Measurements from ENCODE around the gene PPP3CA. TPM values are rescaled to one million over a fixed set of nuclear protein-coding genes. Genes with fewer than 3 reads are reported as not detected.
"Not testable (repeated sequence)": the region's sequence is repeated elsewhere in the genome, so short reads cannot be mapped to it uniquely, and the experiment has no call there.

PPP3CA gene
- total RNA-seq, 1 donor from 2014 or later, result 15.2 TPM

GRCh38 chr4:101128898-101129297, 218.4 kb downstream of the PPP3CA start:
- intact Hi-C loops (cut with DNase I), result not testable (repeated sequence)

DNA sequence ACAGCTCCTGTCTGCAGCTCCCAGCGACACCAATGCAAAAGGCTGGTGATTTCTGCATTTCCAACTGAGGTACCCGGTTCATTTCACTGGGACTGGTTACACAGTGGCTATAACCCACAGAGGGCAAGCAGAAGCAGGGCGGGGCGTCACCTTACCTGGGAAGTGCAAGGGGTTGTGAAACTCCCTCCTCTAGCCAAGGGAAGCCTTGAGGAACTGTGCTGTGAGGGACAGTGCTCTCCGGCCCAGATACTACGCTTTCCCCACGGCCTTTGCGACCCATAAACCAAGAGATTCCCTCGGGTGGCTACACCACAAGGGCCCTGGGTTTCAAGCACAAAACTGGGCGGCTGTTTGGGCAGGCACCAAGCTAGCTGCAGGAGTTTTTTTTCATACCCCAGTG, 218.9 kb downstream of the PPP3CA start:
- intact Hi-C loops (cut with DNase I), result no loop called here
- DNase-seq (ENCODE audit: low spot score), result no peak

More at GRCh38 chr4:101128898-101129297, 218.4 kb downstream of the PPP3CA start:
- DNase-seq (ENCODE audit: low spot score), result not testable (repeated sequence)

DNA sequence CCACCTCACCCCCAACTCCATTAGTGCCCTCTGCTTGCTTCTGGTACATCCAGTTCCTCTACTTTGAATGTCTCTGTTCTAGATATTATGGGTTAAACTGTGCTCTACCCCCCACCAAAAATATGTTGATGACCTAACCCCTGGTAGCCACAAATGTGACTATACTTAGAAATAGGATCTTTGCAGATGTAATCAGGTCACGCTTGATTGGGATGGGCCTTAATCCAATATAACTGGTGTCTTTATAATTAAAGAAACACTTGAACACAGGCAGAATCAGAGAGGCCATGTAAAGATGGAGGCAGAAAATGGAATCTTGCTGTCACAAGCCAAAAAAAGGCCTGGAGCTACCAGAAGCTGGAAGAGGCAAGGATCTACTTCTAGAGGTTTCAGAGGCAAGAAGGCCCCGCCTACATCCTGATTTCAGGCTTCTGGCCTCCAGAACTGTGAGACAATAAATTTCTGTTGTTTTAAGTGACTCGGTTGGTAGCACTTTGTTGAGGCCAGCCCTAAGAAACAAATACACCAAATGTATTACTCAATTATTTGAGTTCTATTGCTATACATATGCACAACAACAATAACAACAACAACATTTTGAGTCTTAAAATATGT, 220.0 kb downstream of the PPP3CA start:
- DNase-seq (ENCODE audit: low spot score), result no peak
- intact Hi-C loops (cut with DNase I), result no loop called here

DNA sequence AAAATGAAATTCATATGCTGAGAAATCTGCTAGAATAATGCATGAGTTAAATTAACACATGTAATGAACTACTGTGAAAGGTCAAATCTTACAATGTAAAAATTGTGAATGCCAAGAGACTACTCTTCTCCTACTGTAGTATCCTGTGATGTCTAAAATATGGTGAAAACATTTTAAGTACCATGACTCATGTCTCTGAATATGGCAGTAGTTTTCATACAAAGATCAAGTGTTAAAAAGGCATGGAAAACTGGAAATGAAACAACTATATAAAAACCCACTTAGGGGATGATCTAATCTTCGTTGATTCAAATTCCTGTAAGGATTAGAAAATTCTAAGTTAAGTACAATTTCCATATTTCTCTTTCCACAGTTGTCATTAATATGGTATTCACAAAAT, 221.3 kb downstream of the PPP3CA start:
- DNase-seq (ENCODE audit: low spot score), result no peak
- intact Hi-C loops (cut with DNase I), result no loop called here

DNA sequence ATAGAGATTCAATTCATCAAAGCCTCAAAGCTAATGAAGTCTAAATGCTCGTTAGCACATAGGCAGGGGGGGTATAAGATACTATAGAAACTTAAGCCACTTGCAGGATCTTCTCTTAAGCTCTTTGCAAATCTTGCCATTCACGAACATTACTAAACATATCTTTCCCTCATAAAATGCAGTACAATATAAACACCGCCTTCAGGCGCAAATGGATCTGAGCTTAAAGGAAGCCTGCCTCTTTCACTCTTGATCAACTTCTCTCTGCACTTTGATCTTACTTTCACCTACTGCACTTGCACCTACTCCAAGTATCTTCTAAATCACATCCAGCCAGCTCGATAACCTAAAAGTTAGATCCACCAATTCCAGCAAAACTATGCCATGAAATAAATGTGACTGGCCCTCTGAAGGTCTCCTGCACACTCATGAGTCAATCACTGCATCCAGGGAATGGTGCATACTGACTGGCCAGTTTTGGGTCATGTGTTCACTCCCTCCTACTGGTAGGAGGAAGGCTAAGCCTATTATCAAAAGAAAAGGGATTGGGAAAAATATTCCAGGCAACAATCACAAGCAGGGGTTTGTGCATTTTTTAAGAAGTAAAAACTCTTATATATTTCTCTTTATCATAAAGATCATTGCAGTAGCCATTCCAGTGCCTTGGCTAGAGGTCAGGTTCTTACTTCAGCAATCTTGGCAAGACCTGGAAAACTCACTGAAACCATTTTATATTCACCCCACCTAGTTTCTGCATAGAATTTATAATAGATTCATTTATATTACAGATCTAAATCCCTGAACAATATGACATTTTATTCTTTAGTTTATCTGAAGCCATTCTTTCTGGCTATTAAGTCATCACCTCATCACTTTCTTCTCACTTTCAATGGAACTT, 222.0 kb downstream of the PPP3CA start:
- intact Hi-C loops (cut with DNase I), result no loop called here
- DNase-seq (ENCODE audit: low spot score), result no peak

GRCh38 chr4:101123231-101123630, 224.1 kb downstream of the PPP3CA start:
- intact Hi-C loops (cut with DNase I), result no loop called here
- no peak for DNase-seq (ENCODE audit: low spot score)

DNA sequence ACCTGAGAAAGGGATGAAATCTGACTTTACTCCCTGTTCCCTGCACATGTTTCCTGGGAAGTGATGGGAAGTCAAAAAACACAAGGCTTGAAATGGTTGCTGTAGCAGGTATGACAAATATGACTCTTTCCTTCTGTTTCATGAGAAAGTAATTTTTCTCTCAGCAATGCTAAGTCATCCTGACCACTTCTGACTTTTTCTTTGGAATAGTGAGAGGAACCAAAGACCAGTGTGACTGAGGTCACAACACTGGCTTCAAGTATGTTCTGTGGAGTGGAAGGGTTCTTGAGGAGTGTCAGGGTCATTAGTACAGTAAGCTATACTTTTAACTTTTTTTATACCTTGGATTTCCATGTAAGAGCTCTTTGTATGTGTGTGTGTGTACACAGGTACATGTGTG, 225.3 kb downstream of the PPP3CA start:
- intact Hi-C loops (cut with DNase I), result no loop called here
- no peak for DNase-seq (ENCODE audit: low spot score)

GRCh38 chr4:101119141-101119540, 228.2 kb downstream of the PPP3CA start:
- DNase-seq (ENCODE audit: low spot score), result no peak
- intact Hi-C loops (cut with DNase I), result no loop called here

DNA sequence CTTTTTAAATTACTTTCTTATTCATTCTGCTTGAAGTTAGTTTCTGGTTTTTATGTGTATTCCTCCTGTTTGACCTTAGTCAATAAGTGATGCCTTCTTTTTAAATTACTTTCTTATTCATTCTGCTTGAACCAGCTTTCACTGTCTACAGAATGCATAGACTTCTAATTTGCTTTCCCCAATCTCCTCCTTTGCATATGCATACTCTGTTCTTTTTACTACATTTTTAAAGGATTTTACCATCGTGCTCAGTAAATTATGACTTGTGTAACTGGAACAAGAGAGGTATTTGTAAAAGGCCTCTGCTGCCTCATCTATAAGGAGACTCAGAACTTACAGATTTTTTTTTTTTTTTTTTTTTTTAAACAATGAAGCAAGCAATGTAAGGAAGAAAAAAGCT, 228.7 kb downstream of the PPP3CA start:
- intact Hi-C loops (cut with DNase I), result no loop called here
- no peak for DNase-seq (ENCODE audit: low spot score)

DNA sequence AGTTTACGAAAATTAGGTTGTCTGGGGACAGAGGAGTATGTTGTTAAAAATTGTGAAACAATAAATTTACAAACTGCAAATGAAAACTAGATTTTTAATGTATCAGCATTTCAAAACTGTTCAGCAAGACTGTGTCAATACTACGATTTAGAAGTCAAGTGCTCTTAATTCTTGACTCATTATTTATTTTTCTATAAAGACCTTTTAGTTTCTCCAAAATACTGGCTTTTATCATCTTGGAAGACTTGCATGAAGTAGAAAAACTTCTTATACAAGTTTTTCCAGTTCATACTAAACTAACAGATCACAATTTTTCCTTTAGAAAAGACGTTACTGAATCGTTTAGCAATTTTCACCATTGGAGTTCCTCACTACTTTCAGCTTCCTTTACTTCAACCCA, 231.4 kb downstream of the PPP3CA start:
- intact Hi-C loops (cut with DNase I), result no loop called here
- DNase-seq (ENCODE audit: low spot score), result no peak

- DNase-seq (ENCODE audit: low spot score), result no peak
- intact Hi-C loops (cut with DNase I), result no loop called here
These were observed 232.4 kb downstream of the PPP3CA start for GRCh38 chr4:101114936-101115372.

DNA sequence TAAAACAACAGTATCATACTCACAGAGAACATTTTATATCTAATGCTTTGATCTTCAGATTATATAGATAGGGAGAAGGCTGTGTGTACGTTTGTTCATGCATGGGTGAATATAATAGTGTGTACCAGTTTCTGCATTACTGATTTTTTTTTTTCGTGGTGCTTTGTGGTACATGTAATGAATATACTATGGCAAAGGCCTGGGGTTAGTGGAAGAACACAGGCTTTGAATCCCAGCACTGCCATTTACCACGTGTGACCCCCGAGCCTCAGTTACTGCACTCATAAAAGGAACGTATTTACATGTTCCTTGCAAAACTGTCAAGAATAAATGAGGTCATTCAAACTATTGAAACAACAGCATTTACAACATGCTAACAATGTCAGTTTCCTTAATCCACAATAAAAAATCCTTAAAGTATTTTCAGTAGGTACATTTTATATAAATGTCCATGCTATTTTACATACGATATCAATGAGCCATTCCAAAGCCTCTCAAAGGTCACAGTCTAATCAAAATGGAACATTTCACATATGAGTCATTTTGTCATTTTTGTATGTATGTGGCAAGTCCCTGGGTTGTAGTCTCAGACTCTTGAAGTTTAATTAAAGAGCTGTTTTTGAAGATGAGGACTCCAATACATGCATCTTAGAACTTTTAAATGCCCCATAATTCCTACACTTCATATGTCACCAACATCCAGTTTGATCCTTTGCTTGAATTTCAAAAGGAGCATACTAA, 242.8 kb downstream of the PPP3CA start:
- intact Hi-C loops (cut with DNase I), result no loop called here
- no peak for DNase-seq (ENCODE audit: low spot score)

- no peak for DNase-seq (ENCODE audit: low spot score)
These were observed 243.8 kb downstream of the PPP3CA start for GRCh38 chr4:101103381-101104142.

GRCh38 chr4:101102114-101102742, 245.1 kb downstream of the PPP3CA start:
- no peak for DNase-seq (ENCODE audit: low spot score)
- intact Hi-C loops (cut with DNase I), result no loop called here

More at GRCh38 chr4:101103381-101104142, 243.8 kb downstream of the PPP3CA start:
- intact Hi-C loops (cut with DNase I), result no loop called here

- intact Hi-C loops (cut with DNase I), result no loop called here
- DNase-seq (ENCODE audit: low spot score), result no peak
These were observed 246.3 kb downstream of the PPP3CA start for GRCh38 chr4:101101072-101101471.

DNA sequence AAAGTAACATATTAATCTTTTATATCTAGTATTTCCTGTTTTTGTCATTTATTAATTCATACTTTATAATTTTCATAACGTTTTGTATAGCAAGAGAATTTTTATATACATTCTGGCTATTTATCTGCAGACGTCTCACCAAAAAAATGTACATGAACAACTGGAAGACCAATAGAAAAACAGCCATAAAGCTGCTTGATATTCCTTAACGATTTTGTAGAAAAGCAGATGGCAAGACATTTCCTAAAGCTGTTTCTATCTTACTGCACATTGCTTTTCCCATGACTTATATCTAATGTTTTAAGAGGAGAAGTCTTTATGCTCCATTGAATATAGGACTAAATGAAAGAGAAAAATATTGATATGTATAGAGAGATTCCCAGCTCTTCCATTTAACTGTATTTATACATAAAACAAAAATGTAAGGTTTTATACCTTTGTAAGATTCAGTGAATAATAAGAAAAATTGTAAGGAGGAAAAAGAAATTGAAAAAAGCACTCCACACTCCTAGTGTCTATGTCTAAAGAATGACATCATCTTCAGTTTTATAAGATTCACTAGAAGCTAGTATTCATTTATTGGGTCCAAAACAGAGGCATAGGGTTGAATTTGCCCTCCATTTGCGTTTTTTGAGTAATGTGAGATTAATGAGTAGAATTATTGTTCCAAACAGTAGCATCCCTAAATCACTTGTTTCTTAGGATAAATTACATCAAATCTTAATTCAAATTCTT, 248.5 kb downstream of the PPP3CA start:
- DNase-seq (ENCODE audit: low spot score), result no peak
- intact Hi-C loops (cut with DNase I), result no loop called here

DNA sequence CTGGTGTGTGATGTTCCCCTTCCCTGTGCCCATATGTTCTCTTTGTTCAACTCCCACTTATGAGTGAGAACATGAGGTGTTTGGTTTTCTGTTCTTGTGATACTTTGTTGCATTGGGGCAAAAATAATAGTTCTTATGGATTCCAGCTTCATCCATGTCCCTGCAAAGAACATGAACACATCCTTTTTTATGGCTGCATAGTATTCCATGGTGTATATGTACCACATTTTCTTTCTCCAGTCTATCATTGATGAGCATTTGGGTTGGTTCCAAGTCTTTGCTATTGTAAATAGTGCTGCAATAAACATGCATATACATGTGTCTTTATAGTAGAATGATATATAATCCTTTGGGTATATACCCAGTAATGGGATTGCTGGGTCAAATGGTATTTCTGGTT, 254.7 kb downstream of the PPP3CA start:
- DNase-seq (ENCODE audit: low spot score); intact Hi-C loops (cut with DNase I): not testable (repeated sequence)

DNA sequence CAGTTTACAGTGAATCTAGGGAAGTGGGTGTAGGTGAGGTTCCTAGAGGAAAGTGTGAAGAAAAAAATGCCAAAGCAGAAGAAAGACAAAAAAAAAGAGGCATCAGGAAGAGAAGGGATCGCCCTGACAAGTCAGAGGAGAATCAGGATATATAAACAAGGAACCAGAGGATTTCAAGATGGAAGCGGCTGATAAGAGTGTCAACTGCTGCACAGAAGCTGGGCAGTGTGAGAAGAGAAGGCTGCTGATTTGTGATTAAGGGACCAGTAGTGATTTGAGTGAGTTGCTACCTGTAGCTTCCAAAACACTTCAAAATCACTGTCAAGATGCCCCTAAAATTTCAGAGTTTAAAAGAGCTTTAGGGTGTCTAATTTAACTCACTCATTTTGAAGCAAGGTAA, 258.2 kb downstream of the PPP3CA start:
- no peak for DNase-seq (ENCODE audit: low spot score)
- intact Hi-C loops (cut with DNase I), result no loop called here

All from cardiac septum (tissue), 1 donor.